ENCODE measurements around the gene ARPC3. TPM values are rescaled to one million over a fixed set of nuclear protein-coding genes. Genes with fewer than 3 reads are reported as not detected.

Gene ARPC3
- total RNA-seq, 1 experiment from 2014 or later = 188 TPM

- peaks cover 3% of the 10 kb centered on the region; the same call in 1 of the 2 replicates for H3K79me2 ChIP-seq (ENCODE audit: insufficient read depth, low read length)
These were observed 5.7 kb downstream of the ARPC3 start for GRCh38 chr12:110444455-110444854.

More at GRCh38 chr12:110444455-110444854, 5.7 kb downstream of the ARPC3 start:
- Mint-ChIP-seq H3K4me3 (no peak overlapping the region), H3K4me1 (peaks cover 4 to 6% of the 10 kb centered on the region in 2 experiments), H3K27ac (no peak overlapping the region), H3K36me3 (ENCODE audit: insufficient read depth in 1 of 3, low read depth in 3 of 3) (peaks cover 18 to 58% (median 43%) of the 10 kb centered on the region in 3 experiments; a peak in 6 of 7 replicates), H3K27me3 (ENCODE audit: low read depth) (no peaks in the 10 kb centered on the region), H3K9me3 (no peaks in the 10 kb centered on the region; a peak in 1 of 5 replicates)
- Histone ChIP-seq H2AFZ (ENCODE audit: low read length) (no peak overlapping the region), H3K4me2 (ENCODE audit: insufficient read depth, insufficient read length, low read length) (no peak overlapping the region), H3K4ac (ENCODE audit: low read depth, low read length) (no peak overlapping the region), H3K9ac (ENCODE audit: extremely low read depth, insufficient read length, low read length) (no peak overlapping the region), H2BK120ac (ENCODE audit: low read depth, low read length, poor library complexity, severe bottlenecking) (no peak overlapping the region), H2AK5ac (ENCODE audit: insufficient read length, low read length) (no peak overlapping the region), H3K56ac (ENCODE audit: insufficient read length, low read depth, low read length) (no peak overlapping the region), H3K23me2 (ENCODE audit: insufficient read length, low read depth, low read length, poor library complexity, severe bottlenecking) (no peaks in the 10 kb centered on the region), H3K4me1 (ENCODE audit: insufficient read depth, low read length) (no peaks in the 10 kb centered on the region), H2BK12ac (ENCODE audit: insufficient read length, low read depth, low read length) (no peak overlapping the region), H3K79me1 (ENCODE audit: insufficient read depth, low read depth, low read length, poor library complexity, severe bottlenecking) (peaks cover 7% of the 10 kb centered on the region), H4K5ac (ENCODE audit: insufficient read length, low read depth, low read length) (no peak overlapping the region), H4K91ac (ENCODE audit: insufficient read length, low read depth, low read length) (no peak overlapping the region), H3K9me3 (ENCODE audit: control insufficient read depth, low read depth, low read length) (no peaks in the 10 kb centered on the region), H3K18ac (ENCODE audit: insufficient read length, low read depth, low read length) (no peak overlapping the region), H2BK15ac (ENCODE audit: low read depth, low read length) (no peak overlapping the region), H3K27ac (ENCODE audit: insufficient read length, low read depth, low read length) (no peak overlapping the region), H4K20me1 (ENCODE audit: control insufficient read depth, insufficient read depth, insufficient read length) (no peaks in the 10 kb centered on the region), H4K8ac (replicated peaks; ENCODE audit: insufficient read length, low read depth, low read length) (no peak overlapping the region), H3T11ph (ENCODE audit: low read length) (no peak overlapping the region), H2BK20ac (ENCODE audit: low read depth, low read length, poor library complexity, severe bottlenecking) (no peak overlapping the region), H3K23ac (ENCODE audit: insufficient read length, low read depth, low read length) (no peak overlapping the region), H3K14ac (ENCODE audit: insufficient read depth, low read length) (no peak overlapping the region), H2BK5ac (ENCODE audit: insufficient read length, low read length) (no peak overlapping the region), H3K27me3 (ENCODE audit: insufficient read depth, low read length) (no peaks in the 10 kb centered on the region)
- no peak for DNase-seq
- no CpG with 5 or more reads among the region's 3 CpGs for WGBS (ENCODE audit: extremely low coverage, insufficient read length, low lambda C conversion rate)
- TF ChIP-seq CTCF (conservative IDR thresholded peaks at IDR 0.05) = no peak
